Lung (tissue), 12 donors: ENCODE measurements around the gene HS3ST1. TPM values are rescaled to one million over a fixed set of nuclear protein-coding genes. Genes with fewer than 3 reads are reported as not detected.

Source experiments
- ATAC-seq: fragments of 200-7000 bp; cut with Tn5 transposase; one replicate; pipeline ENCODE4 v1.9.1; 2020; ENCODE audit warnings: moderate number of reproducible peaks; ENCODE audit not compliant: insufficient read depth, low FRiP score
- DNase-seq, 3 donors: peaks; one replicate each; pipeline ENCODE4 v3.0.0-alpha.2; 2013 to 2017
- H3K27ac ChIP-seq, 2 donors: one replicate each; pipeline ENCODE4 v1.5.1; 2013; ENCODE audit warnings: mild to moderate bottlenecking in 2 of 2, moderate library complexity in 2 of 2, control low read depth in 1 of 2, inconsistent platforms in 1 of 2, low read depth in 1 of 2, low read length in 1 of 2
- H3K27me3 ChIP-seq, 3 donors: one replicate each; pipeline ENCODE4 v1.5.1; 2013; ENCODE audit warnings: low read length in 2 of 3; ENCODE audit not compliant: control insufficient read depth in 3 of 3, insufficient read depth in 3 of 3
- H3K36me3 ChIP-seq, 4 donors: one replicate each; pipeline ENCODE4 v1.5.1; 2013; ENCODE audit warnings: low read length in 4 of 4, mild to moderate bottlenecking in 1 of 4, moderate library complexity in 1 of 4; ENCODE audit not compliant: control insufficient read depth in 4 of 4, insufficient read depth in 4 of 4
- H3K4me1 ChIP-seq, 5 donors: one replicate each; pipeline ENCODE4 v1.5.1; 2013; ENCODE audit warnings: low read length in 5 of 5, mild to moderate bottlenecking in 2 of 5, moderate library complexity in 1 of 5; ENCODE audit not compliant: control insufficient read depth in 5 of 5, insufficient read depth in 5 of 5
- H3K4me3 ChIP-seq: one replicate; pipeline ENCODE4 v1.5.1; 2013; ENCODE audit warnings: mild to moderate bottlenecking, control low read depth, moderate library complexity
- H3K9ac ChIP-seq, 2 donors: one replicate each; pipeline ENCODE4 v1.5.1; 2013; ENCODE audit warnings: low read length in 2 of 2, control low read depth in 1 of 2; ENCODE audit not compliant: insufficient read depth in 1 of 2
- H3K9me3 ChIP-seq, 4 donors: one replicate each; pipeline ENCODE4 v1.5.1; 2013; ENCODE audit warnings: low read length in 3 of 4, mild to moderate bottlenecking in 1 of 4, moderate library complexity in 1 of 4; ENCODE audit not compliant: control insufficient read depth in 4 of 4, insufficient read depth in 3 of 4
- CTCF ChIP-seq: IDR thresholded peaks from 2 replicates; pipeline ENCODE4 v1.5.1; 2012; ENCODE audit warnings: mild to moderate bottlenecking; ENCODE audit errors: control extremely low read depth, extremely low read depth
- WGBS, 2 donors: extraction: QIAGEN DNeasy Blood & Tissue Kit; methylation state at CpG; one replicate each; pipeline ENCODE4 v1.1.7; 2013; 5-methylcytosine and 5-hydroxymethylcytosine counted together
- polyA plus RNA-seq, 2 donors: library from polyadenylated mRNA; stranded (reverse); fragments of 200-250 nt; gene quantifications; one replicate each; pipeline ENCODE4 v1.2.1, GENCODE V29; 2013
- total RNA-seq, 2 donors: library from RNA; depleted of rRNA in 1 of 2; stranded (reverse); fragments of >200 nt in 1 of 2; gene quantifications; one replicate each; pipeline ENCODE4 v1.2.1, GENCODE V29; 2014 to 2021
- donor health status: control.
- donor health status: control.
- donor health status: Bipolar disorder and iron deficiency.
- donor health status: healthy.
- donor health status: DM: yes; HTN: yes; CAD: no.

Gene HS3ST1
- total and polyA plus RNA-seq, 4 donors, result 1.7 to 15.4 (median 11.0) TPM

GRCh38 chr4:11451716-11452115 lies 23.0 kb upstream of the HS3ST1 start:
- TF ChIP-seq CTCF, result no peak
- H3K4me1 ChIP-seq, result no peaks in the 10 kb centered on the region
- ATAC-seq (no peak), DNase-seq (no peak)
- no peak overlapping the region for H3K4me3 ChIP-seq
- no peaks in the 10 kb centered on the region for H3K36me3 ChIP-seq
- H3K27me3 ChIP-seq, result no peaks in the 10 kb centered on the region
- WGBS, 2 donors, result 91 to 100% methylated on average over 1 of the region's 1 CpG
- H3K9ac ChIP-seq, result no peak overlapping the region
- no peaks in the 10 kb centered on the region for H3K9me3 ChIP-seq
- no peak overlapping the region for H3K27ac ChIP-seq

GRCh38 chr4:11446155-11446811 lies 17.6 kb upstream of the HS3ST1 start:
- H3K9me3 ChIP-seq, result no peaks in the 10 kb centered on the region
- H3K36me3 ChIP-seq, result no peaks in the 10 kb centered on the region
- H3K27me3 ChIP-seq, result no peaks in the 10 kb centered on the region
- ATAC-seq (no peak), DNase-seq (no peak)
- H3K4me1 ChIP-seq, result peaks cover 0 to 4% (median 0%) of the 10 kb centered on the region in 5 donors
- H3K27ac ChIP-seq, result peak overlapping the region in 1 of 2 donors; percentile 9
- no peak overlapping the region for H3K4me3 ChIP-seq
- H3K9ac ChIP-seq, result no peak overlapping the region
- no peak for TF ChIP-seq CTCF

- no peak for ATAC-seq
- no peak overlapping the region for H3K9ac ChIP-seq
- H3K4me1 ChIP-seq, result peaks cover 0 to 4% (median 0%) of the 10 kb centered on the region in 5 donors
- no peak overlapping the region for H3K27ac ChIP-seq
- no peaks in the 10 kb centered on the region for H3K9me3 ChIP-seq
- no peak for DNase-seq
- H3K36me3 ChIP-seq, result no peaks in the 10 kb centered on the region
- no peaks in the 10 kb centered on the region for H3K27me3 ChIP-seq
- no peak for TF ChIP-seq CTCF
- WGBS, 2 donors, result 87 to 92% methylated on average over 1 of the region's 1 CpG
- no peak overlapping the region for H3K4me3 ChIP-seq
Observed at GRCh38 chr4:11441194-11441556, 12.5 kb upstream of the HS3ST1 start.
